SK-N-SH treated with all-trans-retinoic acid at 6 μM for 48 hours (cell line): ENCODE data around the gene MGLL.

Experiments used
- ATAC-seq: fragments of 200-7000 bp; cut with Tn5 transposase; 3 replicates; pipeline ENCODE4 v1.9.1; 2020; ENCODE audit warnings: mild to moderate bottlenecking, moderate library complexity
- ARNTL ChIP-seq: fragments of 450-650 bp; formaldehyde crosslinking; IDR thresholded peaks from 2 replicates; pipeline ENCODE4 v1.5.0; 2020; ENCODE audit warnings: low read depth, mild to moderate bottlenecking, moderate library complexity, borderline replicate concordance
- BACH2 ChIP-seq: fragments of 250-450 bp; sonication (Bioruptor Pico); IDR thresholded peaks from 2 replicates; pipeline ENCODE4 v1.9.0; 2021; ENCODE audit warnings: mild to moderate bottlenecking, borderline replicate concordance
- CREB5 ChIP-seq: fragments of 250-450 bp; sonication (Bioruptor Pico); IDR thresholded peaks from 2 replicates; pipeline ENCODE4 v1.5.1; 2020; ENCODE audit warnings: low read depth, mild to moderate bottlenecking, moderate library complexity
- CSRNP3 ChIP-seq: fragments of 250-450 bp; sonication (Bioruptor Pico); IDR thresholded peaks from 2 replicates; pipeline ENCODE4 v1.5.1; 2021; ENCODE audit warnings: mild to moderate bottlenecking, moderate library complexity
- ESRRG ChIP-seq: fragments of 250-450 bp; sonication (Bioruptor Pico); IDR thresholded peaks from 2 replicates; pipeline ENCODE4 v1.6.1; 2021; ENCODE audit warnings: mild to moderate bottlenecking
- GLIS3 ChIP-seq: fragments of 250-450 bp; sonication (Bioruptor Pico); IDR thresholded peaks from 2 replicates; pipeline ENCODE4 v1.5.0; 2020; ENCODE audit warnings: mild to moderate bottlenecking, moderate library complexity
- ISL1 ChIP-seq: fragments of 250-450 bp; sonication (Bioruptor Pico); IDR thresholded peaks from 2 replicates; pipeline ENCODE4 v2.1.2; 2022; ENCODE audit warnings: mild to moderate bottlenecking, moderate library complexity
- OSR1 ChIP-seq: fragments of 250-450 bp; sonication (Bioruptor Pico); IDR thresholded peaks from 2 replicates; pipeline ENCODE4 v1.8.0; 2022; ENCODE audit warnings: moderate library complexity, mild to moderate bottlenecking, inconsistent platforms
- PATZ1 ChIP-seq: fragments of 250-450 bp; sonication (Bioruptor Pico); IDR thresholded peaks from 2 replicates; pipeline ENCODE4 v1.8.0; 2020; ENCODE audit warnings: mild to moderate bottlenecking, moderate library complexity, borderline replicate concordance
- PPARA ChIP-seq: fragments of 250-450 bp; sonication (Bioruptor Pico); IDR thresholded peaks from 2 replicates; pipeline ENCODE4 v1.5.0; 2020; ENCODE audit warnings: mild to moderate bottlenecking, borderline replicate concordance
- SNAI2 ChIP-seq: fragments of 250-450 bp; sonication (Bioruptor Pico); IDR thresholded peaks from 2 replicates; pipeline ENCODE4 v1.5.0; 2020; ENCODE audit warnings: mild to moderate bottlenecking, moderate library complexity
- TOX ChIP-seq: fragments of 250-450 bp; sonication (Bioruptor Pico); IDR thresholded peaks from 2 replicates; pipeline ENCODE4 v1.8.0; 2021; ENCODE audit warnings: mild to moderate bottlenecking, moderate library complexity, borderline replicate concordance
- ZC3H10 ChIP-seq: fragments of 250-450 bp; sonication (Bioruptor Pico); IDR thresholded peaks from 2 replicates; pipeline ENCODE4 v1.5.1; 2021; ENCODE audit warnings: mild to moderate bottlenecking, moderate library complexity
- ZFP3 ChIP-seq: fragments of 250-450 bp; sonication (Bioruptor Pico); IDR thresholded peaks from 2 replicates; pipeline ENCODE4 v1.5.0; 2020; ENCODE audit warnings: mild to moderate bottlenecking, moderate library complexity
- ZFP30 ChIP-seq: fragments of 450-650 bp; formaldehyde crosslinking; IDR thresholded peaks from 2 replicates; pipeline ENCODE4 v1.5.0; 2022; ENCODE audit warnings: mild to moderate bottlenecking, moderate library complexity
- ZNF565 ChIP-seq: fragments of 450-650 bp; formaldehyde crosslinking; conservative IDR thresholded peaks from 2 replicates; pipeline ENCODE4 v1.5.0; 2020; ENCODE audit warnings: low read depth, mild to moderate bottlenecking, moderate library complexity
- ZNF70 ChIP-seq: fragments of 450-650 bp; formaldehyde crosslinking; IDR thresholded peaks from 2 replicates; pipeline ENCODE4 v1.5.0; 2020; ENCODE audit warnings: mild to moderate bottlenecking, moderate library complexity
- ZNF8 ChIP-seq: fragments of 450-650 bp; formaldehyde crosslinking; IDR thresholded peaks from 2 replicates; pipeline ENCODE4 v1.5.0; 2020; ENCODE audit warnings: mild to moderate bottlenecking, moderate library complexity
- TF ChIP-seq, protein P1 (sequence below): fragments of 250-450 bp; sonication (Bioruptor Pico); IDR thresholded peaks from 2 replicates; pipeline ENCODE4 v1.8.0; 2021; ENCODE audit warnings: low read depth, mild to moderate bottlenecking, moderate library complexity, borderline replicate concordance

MGLL gene

GRCh38 chr3:127720985-127721935 is 101.1 kb downstream of the MGLL start:
- no peak for ATAC-seq
- no peak for TF ChIP-seq TOX (CRISPR knock-in tag)
- TF ChIP-seq, protein P1, sequence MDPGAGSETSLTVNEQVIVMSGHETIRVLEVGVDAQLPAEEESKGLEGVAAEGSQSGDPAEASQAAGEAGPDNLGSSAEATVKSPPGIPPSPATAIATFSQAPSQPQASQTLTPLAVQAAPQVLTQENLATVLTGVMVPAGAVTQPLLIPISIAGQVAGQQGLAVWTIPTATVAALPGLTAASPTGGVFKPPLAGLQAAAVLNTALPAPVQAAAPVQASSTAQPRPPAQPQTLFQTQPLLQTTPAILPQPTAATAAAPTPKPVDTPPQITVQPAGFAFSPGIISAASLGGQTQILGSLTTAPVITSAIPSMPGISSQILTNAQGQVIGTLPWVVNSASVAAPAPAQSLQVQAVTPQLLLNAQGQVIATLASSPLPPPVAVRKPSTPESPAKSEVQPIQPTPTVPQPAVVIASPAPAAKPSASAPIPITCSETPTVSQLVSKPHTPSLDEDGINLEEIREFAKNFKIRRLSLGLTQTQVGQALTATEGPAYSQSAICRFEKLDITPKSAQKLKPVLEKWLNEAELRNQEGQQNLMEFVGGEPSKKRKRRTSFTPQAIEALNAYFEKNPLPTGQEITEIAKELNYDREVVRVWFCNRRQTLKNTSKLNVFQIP (CRISPR knock-in tag), result no peak

- ATAC-seq, result no peak
- TF ChIP-seq ZFP30 (CRISPR knock-in tag) (no peak), ZNF565 (CRISPR knock-in tag) (no peak)
These were observed 102.0 kb downstream of the MGLL start for GRCh38 chr3:127720161-127720823.

- no peak for TF ChIP-seq BACH2 (CRISPR knock-in tag)
- no peak for TF ChIP-seq ZNF70 (CRISPR knock-in tag)
- no peak for TF ChIP-seq CSRNP3 (CRISPR knock-in tag)
- no peak for ATAC-seq
These were observed 102.9 kb downstream of the MGLL start for GRCh38 chr3:127719369-127719768.

DNA sequence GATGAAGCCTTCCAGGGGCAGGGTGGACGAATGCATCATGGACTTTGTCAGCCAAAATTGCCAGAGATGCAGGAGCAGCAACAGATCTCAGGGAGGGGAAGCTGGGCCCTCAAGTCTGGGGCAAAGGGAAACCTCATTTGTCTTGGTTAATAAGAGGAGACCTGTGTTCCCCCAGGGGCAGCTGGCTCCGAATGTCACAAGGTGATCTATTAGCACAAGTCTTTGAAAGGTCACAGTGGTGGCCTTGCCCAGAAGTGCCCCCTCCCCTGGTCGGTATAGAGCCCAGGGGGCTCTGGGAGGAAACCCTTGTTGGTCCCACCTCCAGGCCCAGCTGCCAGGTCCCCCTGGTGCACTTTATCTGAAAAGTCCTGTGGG is 103.4 kb downstream of the MGLL start:
- TF ChIP-seq PATZ1 (CRISPR knock-in tag) (no peak), OSR1 (CRISPR knock-in tag) (no peak), ESRRG (CRISPR knock-in tag) (no peak), ZFP3 (CRISPR knock-in tag) (no peak), CSRNP3 (CRISPR knock-in tag) (no peak), ZFP30 (CRISPR knock-in tag) (no peak), GLIS3 (CRISPR knock-in tag) (no peak), BACH2 (CRISPR knock-in tag) (no peak), SNAI2 (CRISPR knock-in tag) (no peak), ZNF70 (CRISPR knock-in tag) (no peak), ISL1 (no peak), PPARA (no peak), ZNF8 (CRISPR knock-in tag) (no peak), CREB5 (CRISPR knock-in tag) (no peak), ARNTL (CRISPR knock-in tag) (no peak), ZC3H10 (CRISPR knock-in tag) (no peak)
- TF ChIP-seq, protein P1 (CRISPR knock-in tag), result no peak
- TF ChIP-seq, all 23 proteins: peak for 0
- no peak for ATAC-seq
